ENCODE measurements around the gene DOCK6.
A peak's percentile ranks its signal among the peaks of the same experiment; 100 is the strongest.
"Not testable (repeated sequence)": the region's sequence is repeated elsewhere in the genome, so short reads cannot be mapped to it uniquely, and the experiment has no call there.

DOCK6 gene

DNA sequence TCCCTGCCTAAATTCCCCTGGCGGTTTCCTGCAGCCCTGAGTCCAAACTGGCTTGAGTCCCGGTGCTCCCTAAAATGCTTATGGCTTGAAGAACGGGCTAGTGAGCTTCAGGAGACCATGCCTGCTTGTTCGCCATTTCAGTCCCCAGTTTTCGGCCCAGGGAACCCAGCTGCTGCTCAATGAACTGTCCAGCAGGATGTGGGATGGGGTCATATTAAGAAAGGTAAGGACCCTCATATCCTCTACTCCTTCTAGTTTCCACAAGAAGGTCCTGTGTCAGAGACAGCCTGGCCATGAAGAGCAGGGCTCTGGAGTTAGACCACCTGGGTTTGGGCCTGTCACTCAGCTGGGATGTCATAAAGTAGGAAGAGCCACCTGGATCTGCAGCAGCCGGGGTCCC is 89.7 kb downstream of the DOCK6 start:
- DNase-seq (ENCODE audit: low spot score): no peak

DNA sequence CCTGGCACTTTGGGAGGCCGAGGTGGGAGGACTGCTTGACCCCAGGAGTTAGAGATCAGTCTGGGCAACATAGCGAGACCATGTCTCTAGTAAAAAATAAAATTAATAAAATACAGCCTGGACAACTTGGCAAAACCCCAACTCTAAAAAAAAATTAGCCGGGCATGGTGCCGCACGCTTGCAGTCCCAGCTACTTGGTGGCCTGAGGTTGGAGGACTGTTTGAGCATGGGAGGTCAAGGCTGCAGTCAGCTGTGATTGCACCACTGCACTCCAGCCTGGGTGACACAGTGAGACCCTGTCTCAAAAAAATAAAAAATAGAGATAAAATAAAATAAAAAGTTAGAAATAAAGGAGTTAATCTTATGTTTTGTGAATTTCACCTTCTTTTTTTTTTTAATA is 91.2 kb downstream of the DOCK6 start:
- DNase-seq (ENCODE audit: low spot score): no peak

DNA sequence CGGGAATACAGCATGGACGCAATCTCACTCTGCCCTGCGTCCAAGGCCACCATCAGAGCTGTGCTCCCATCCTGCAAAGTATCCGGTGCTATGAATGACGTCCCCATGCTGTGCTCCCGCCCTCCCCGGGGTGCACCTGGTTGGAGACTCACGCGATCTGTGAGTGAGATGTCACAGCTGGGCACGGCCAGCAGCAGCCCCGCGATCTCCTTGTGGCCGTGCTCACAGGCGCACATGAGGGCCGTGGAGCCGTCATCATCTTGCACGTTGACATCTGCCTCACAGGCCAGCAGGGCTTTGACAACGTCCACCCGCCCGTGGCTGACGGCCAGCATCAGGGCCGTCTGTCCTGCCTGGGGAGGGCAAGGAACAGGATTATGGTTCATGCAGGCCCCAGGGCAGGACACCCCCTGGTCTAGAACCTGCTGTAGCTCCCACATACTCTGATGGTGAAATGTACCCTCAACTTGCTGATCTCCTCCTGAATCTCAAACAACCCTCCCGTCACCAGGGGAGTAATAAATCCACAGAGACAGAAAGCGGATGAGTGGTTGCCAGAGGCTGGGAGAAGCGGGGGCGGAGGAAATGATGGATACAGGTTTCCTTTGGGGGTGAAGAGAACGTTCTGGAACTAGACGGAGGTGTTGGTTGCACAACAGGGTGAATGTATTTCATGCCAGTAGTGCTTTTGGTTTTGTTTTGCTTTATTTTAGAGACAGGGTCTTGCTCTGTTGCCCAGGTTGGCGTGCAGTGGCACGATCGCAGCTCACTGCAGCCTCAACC is 92.2 kb downstream of the DOCK6 start:
- no peak for DNase-seq (ENCODE audit: low spot score)

GRCh38 chr19:11168568-11168967 is 93.8 kb downstream of the DOCK6 start:
- DNase-seq (ENCODE audit: low spot score): no peak

- DNase-seq (ENCODE audit: low spot score): no peak
Observed at GRCh38 chr19:11166281-11167142, 95.8 kb downstream of the DOCK6 start.

DNA sequence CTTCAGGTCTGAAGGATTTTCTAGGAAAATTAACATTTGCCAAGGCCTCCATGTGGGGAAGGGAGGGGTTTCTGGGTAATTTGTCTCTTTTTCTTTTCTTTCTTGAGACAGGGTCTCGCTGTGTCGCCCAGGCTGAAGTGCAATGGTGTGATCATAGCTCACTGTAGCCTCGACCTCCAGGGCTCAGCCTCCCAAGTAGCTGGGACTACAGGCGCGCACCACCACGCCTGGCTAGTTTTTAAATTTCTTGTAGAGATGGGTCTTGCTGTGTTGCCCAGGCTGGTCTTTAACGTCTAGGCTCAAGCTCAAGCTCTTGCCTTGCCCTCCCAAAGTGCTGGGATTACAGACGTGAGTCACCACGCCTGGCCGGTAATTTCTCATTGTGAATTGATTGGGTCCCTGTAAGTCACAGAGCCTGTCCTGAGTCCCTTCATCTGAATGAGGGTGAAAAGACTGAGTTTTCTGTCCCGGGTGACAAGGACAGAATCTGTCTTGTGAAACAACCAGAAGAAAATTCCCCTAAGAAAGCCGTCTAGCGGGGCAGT is 96.8 kb downstream of the DOCK6 start:
- no peak for DNase-seq (ENCODE audit: low spot score)

DNA sequence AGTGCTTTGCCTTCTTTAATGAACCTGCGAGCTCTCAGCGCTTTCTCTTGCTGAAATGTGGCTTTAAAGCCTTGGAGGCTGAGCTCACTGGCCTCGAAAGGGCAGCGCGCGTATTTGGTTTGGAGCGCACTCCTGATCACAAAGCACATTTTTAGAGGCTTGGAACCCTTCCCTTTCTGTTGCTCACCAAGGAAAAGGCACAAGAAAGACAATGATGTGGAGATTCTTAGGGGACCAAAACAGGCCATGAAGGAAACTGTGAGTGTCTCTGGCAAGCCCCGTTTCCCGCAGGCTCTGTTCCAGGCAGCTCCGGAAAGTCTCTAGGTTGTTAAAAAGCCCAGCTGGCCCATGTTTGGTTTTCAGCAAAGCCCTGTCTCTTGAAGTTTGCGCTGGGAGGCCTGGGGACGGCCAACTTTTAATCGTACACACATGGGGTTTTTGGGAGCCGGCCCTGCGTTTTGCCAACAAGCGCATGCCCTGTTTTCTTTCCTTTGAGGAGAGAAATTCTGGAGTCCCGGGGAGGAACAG is 97.4 kb downstream of the DOCK6 start:
- DNase-seq (ENCODE audit: low spot score): no peak

GRCh38 chr19:11164296-11164695 is 98.0 kb downstream of the DOCK6 start:
- DNase-seq (ENCODE audit: low spot score): no peak

DNA sequence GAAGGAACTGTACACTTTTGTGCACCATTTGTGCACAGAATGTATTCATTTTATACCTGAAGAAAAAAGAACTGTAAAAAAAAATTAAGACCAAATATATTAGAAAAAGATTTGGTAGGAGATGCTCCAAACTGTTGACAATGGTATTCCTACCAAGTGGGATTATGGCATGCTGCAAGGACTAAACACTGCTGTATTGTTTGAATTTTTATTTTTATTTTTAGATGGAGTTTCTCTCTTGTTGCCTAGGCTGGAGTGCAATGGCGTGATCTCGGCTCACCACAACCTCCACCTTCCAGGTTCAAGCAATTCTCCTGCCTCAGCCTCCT is 101.9 kb downstream of the DOCK6 start:
- DNase-seq (ENCODE audit: low spot score): not testable (repeated sequence)

DNA sequence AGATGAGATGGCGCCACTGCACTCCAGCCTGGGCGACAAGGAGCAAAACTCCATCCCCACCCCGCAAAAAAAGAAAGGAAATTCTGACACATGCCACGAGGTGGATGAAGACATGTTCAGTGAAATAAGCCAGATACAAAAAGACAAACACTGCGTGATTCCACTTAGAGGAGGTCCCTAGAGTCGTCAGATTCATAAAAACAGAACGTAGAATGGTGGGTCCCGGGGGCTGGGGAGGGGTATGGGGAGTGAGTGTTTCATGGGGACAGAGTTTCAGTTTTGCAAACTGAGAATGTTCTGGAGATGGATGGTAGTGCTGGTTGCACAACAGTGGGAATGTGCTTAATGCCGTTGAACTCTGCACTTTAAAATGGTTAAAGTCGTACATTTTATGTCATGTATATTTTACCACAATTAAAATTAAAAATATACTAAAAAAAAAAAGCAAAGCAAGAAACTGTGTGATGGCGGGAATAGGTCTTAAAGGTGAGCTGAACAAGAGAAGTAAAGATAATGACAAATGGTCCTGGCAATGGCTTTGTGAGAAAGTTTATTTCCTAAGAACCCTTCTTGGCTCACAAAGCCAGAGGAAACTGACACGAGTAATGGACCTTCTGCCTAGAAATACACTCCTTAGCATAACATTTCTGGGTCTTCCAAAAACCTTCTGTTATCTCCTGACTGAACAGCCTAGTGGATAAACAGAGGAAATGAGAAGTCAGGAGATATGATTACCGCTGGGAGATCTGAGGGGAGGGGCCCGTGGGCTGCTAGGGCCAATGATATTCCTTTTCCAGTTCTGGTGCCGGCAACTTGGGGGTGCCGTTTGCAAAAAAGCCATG is 102.5 kb downstream of the DOCK6 start:
- DNase-seq (ENCODE audit: low spot score): no peak

DNA sequence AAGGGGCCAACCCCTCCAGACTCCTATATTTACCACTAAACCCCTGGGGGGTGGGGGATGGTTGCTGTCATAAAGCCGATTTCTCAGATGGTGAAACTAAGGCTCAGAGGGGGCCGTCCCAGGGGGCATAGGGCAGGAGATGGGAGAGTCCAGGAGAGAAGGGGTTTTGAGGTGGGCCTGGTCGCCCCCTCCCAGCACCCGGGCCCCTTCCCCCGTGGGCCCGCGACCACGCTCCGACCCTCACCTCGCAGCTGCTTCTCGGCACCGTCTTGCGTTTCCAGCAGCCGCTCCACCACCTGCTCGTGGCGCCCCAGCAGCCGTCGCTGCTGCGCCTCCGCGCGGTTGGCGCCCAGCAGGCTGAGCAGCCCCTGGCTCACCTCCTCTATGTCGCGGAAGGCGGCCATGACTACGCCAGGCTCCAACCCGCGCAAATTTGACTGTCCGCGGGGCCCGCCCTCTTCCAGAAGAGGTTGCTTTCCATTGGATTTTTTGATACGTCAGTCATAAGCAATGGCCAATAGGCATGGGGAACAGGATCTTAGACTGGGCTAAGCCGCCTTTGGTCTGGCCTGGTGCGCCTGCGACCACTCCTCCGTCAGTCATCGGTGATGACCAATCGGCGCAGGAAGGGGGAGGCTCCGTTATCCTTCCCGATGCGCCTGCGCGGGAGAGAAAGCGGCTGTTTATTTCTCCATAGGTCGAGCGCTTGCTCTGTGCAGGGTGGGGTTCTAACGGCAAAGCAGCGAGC is 106.8 kb downstream of the DOCK6 start, which contains the start of gene SPC24:
Gene SPC24, minus strand, starts transcription at position 410 of the 748 bp plus-strand sequence. Its CDS starts 6 bp downstream, at position 404.
- peak; percentile 98 for DNase-seq (ENCODE audit: low spot score)

DNA sequence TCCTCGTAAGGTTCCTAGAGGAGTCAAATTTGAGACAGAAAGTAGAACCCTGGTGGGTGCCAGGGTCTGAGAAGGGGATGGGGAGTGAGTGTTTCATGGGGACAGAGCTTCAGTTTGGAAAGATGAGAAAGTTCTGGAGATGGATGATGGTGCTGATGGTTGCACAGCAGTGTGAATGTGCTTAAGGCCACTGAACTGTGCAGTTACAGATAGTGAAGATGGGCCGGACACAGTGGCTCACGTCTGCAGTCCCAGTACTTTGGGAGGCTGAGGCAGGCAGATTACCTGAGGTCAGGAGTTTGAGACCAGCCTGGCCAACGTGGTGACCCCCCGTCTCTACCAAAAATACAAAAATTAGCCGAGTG is 107.7 kb downstream of the DOCK6 start:
- no peak for DNase-seq (ENCODE audit: low spot score)

DNA sequence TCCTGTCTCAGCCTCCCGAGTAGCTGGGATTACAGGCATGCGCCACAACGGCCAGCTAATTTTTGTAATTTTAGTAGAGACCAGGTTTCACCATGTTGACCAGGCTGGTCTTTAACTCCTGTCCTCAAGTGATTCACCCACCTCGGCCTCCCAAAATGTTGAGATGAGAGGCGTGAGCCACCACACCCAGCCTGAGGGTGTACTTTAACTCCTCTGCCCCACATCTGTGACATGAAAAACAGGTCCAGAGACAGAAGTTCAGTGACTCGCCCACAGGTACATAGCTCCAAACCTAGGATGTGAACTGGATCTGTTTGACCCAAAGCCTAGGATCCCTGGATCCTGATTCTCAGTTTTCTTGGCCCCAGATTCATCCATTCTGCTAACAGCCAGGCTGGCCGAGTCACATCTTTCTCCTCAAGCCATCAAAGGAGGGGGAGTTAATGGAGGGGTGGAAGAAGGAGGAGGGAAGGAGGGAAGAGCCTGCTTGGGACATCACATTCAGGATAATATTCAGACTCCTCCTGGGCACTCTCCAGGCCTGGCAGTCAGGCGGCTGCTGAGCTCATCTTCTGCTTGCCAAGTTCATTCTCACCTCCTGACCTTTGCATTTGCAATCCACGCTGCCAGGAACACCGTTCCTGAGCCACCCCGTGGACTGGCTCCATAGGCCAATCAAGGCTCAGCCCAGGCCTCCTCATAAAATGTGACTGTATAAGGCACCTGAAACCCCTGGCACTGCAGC is 109.8 kb downstream of the DOCK6 start:
- DNase-seq (ENCODE audit: low spot score): no peak

DNA sequence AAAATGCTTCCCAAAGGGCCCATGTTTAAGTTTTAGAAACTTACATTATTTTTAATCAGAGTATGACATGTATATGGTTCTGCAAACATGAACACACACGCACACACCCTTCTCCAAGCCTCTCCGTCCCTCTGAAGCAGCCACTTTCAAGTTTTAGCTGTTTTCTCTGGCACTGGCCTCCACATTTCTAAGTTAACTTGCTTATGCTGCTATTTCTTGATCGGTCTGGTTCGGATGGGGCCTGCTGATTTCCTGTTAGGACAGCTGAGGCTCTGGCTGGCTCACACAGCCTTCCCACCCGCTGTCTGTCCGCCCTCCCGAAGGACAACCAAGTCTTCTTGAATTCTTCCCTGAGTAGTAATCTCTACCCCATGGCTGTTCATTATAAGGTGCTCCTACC is 111.1 kb downstream of the DOCK6 start:
- DNase-seq (ENCODE audit: low spot score): no peak
